OCI-LY7 (cell line): ENCODE measurements around the gene IFNA7. TPM values are rescaled to one million over a fixed set of nuclear protein-coding genes. Genes with fewer than 3 reads are reported as not detected.

Experiments used
- BruUV-seq: library from RNA; stranded (reverse); fragments of 400-500 nt; replicated peaks from 2 replicates; lab custom pipeline; 2021; lab: Mats Ljungman, UMichigan
- CTCF ChIA-PET: fragments of 300-600 bp; sonication (Branson Sonifier 250); formaldehyde crosslinking; loops from one replicate; lab custom pipeline; 2022; ENCODE audit warnings: antibody characterized with exemption; ENCODE audit not compliant: unreplicated experiment; lab: Charles Lee
- POLR2A ChIA-PET: fragments of 300-600 bp; sonication (Branson Sonifier 250); formaldehyde crosslinking; loops from one replicate; lab custom pipeline; 2022; ENCODE audit warnings: antibody characterized with exemption; lab: Charles Lee
- DNase-seq: peaks from one replicate; pipeline ENCODE4 v3.0.0-alpha.2; 2015; ENCODE audit warnings: low spot score
- H2AFZ ChIP-seq: fragments of 200-600 bp; sonication (generic), shearing (Covaris generic); 2 replicates; pipeline ENCODE4 v1.6.1; 2014; ENCODE audit warnings: mild to moderate bottlenecking, antibody characterized with exemption, low read length, moderate library complexity
- H3K27ac ChIP-seq: fragments of 200-600 bp; sonication (generic); 2 replicates; pipeline ENCODE4 v1.5.1; 2014; ENCODE audit warnings: mixed run types, low read depth, mild to moderate bottlenecking, moderate library complexity, low read length, inconsistent platforms; ENCODE audit not compliant: poor library complexity, severe bottlenecking
- H3K36me3 ChIP-seq: fragments of 200-600 bp; sonication (generic); 2 replicates; pipeline ENCODE4 v1.6.1; 2014; ENCODE audit warnings: mild to moderate bottlenecking, antibody characterized with exemption, low read length, moderate library complexity, mixed read lengths; ENCODE audit not compliant: insufficient read depth
- H3K4me1 ChIP-seq: fragments of 200-600 bp; sonication (generic); 2 replicates; pipeline ENCODE4 v1.5.1; 2014; ENCODE audit warnings: mild to moderate bottlenecking, low read length; ENCODE audit not compliant: insufficient read depth, poor library complexity, severe bottlenecking
- H3K4me2 ChIP-seq: fragments of 200-600 bp; sonication (generic); 2 replicates; pipeline ENCODE4 v1.6.1; 2014; ENCODE audit warnings: mild to moderate bottlenecking, low read length
- H3K4me3 ChIP-seq: fragments of 200-600 bp; sonication (generic); 2 replicates; pipeline ENCODE4 v1.5.1; 2014; ENCODE audit warnings: mild to moderate bottlenecking, low read depth, low read length; ENCODE audit not compliant: poor library complexity, severe bottlenecking
- H3K79me2 ChIP-seq: fragments of 200-600 bp; sonication (generic); 2 replicates; pipeline ENCODE4 v1.6.1; 2016; ENCODE audit warnings: low read depth, mild to moderate bottlenecking, low read length, moderate library complexity, mixed read lengths; ENCODE audit not compliant: insufficient read depth
- H3K9me2 ChIP-seq: fragments of 200-600 bp; sonication (generic); 2 replicates; pipeline ENCODE4 v1.6.1; 2016; ENCODE audit warnings: mild to moderate bottlenecking, low read length, mixed read lengths; ENCODE audit not compliant: insufficient read depth
- H3K9me3 ChIP-seq: fragments of 200-600 bp; sonication (generic); 2 replicates; pipeline ENCODE4 v1.6.1; 2014; ENCODE audit warnings: mild to moderate bottlenecking, mixed run types, low read length, mixed read lengths
- H4K20me1 ChIP-seq: fragments of 200-600 bp; sonication (generic); 2 replicates; pipeline ENCODE4 v1.6.1; 2014; ENCODE audit warnings: mild to moderate bottlenecking, antibody characterized with exemption, low read length, moderate library complexity, mixed read lengths; ENCODE audit not compliant: insufficient read depth
- EZH2phosphoT487 ChIP-seq: fragments of 200-600 bp; sonication (generic); IDR thresholded peaks from 2 replicates; pipeline ENCODE4 v1.6.1; 2018; ENCODE audit warnings: low read depth, borderline replicate concordance, mild to moderate bottlenecking, mixed run types, antibody characterized with exemption, low read length, moderate library complexity, mixed read lengths
- intact Hi-C: fragments of 100-400 bp; cut with micrococcal nuclease; formaldehyde crosslinking; loops from one replicate; pipeline ENCODE4 v1.10.0; 2022; ENCODE audit not compliant: unreplicated experiment
- total RNA-seq, 2 experiments: library from RNA; depleted of rRNA in 1 of 2; stranded (reverse); fragments of >200 nt in 1 of 2; shearing (Covaris generic) in 1 of 2; gene quantifications; 2 replicates each; pipeline ENCODE4 v1.2.3, GENCODE V29; 2014 to 2022
- TF ChIP-seq, protein P1 (sequence below): fragments of 200-600 bp; sonication (generic); conservative IDR thresholded peaks from 2 replicates; pipeline ENCODE4 v1.5.1; 2014; ENCODE audit warnings: mild to moderate bottlenecking, antibody characterized with exemption, low read length, moderate library complexity, mixed read lengths

The IFNA7 gene
- total RNA-seq, 2 experiments from 2014 or later: not detected

DNA sequence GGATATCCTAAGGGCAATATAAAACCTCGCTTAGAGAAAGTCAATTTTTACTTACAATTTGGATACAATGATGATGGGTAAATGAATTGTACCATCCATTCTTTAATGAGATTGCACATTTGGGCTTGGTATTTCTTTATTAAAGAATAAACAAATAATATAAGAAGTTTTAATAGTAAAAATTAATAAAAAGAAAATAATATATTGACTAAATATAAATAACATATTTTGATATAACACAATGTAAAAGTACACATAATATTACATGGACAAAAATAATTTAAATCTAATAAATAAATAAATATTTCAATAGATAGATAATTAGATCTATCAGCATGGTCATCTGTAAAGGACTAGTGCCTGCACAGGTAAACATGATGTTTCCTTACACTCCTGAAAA is 36.5 kb downstream of the IFNA7 start:
- Histone ChIP-seq H3K9me3 (no peaks in the 10 kb centered on the region), H3K9me2 (no peaks in the 10 kb centered on the region), H3K4me2 (no peak overlapping the region), H3K4me1 (no peaks in the 10 kb centered on the region), H3K79me2 (no peaks in the 10 kb centered on the region), H3K27ac (no peak overlapping the region), H4K20me1 (no peaks in the 10 kb centered on the region), H3K4me3 (no peak overlapping the region), H2AFZ (no peak overlapping the region), H3K36me3 (no peaks in the 10 kb centered on the region)
- intact Hi-C loops: no loop called here
- CTCF ChIA-PET: no interaction called here
- TF ChIP-seq, protein P1, sequence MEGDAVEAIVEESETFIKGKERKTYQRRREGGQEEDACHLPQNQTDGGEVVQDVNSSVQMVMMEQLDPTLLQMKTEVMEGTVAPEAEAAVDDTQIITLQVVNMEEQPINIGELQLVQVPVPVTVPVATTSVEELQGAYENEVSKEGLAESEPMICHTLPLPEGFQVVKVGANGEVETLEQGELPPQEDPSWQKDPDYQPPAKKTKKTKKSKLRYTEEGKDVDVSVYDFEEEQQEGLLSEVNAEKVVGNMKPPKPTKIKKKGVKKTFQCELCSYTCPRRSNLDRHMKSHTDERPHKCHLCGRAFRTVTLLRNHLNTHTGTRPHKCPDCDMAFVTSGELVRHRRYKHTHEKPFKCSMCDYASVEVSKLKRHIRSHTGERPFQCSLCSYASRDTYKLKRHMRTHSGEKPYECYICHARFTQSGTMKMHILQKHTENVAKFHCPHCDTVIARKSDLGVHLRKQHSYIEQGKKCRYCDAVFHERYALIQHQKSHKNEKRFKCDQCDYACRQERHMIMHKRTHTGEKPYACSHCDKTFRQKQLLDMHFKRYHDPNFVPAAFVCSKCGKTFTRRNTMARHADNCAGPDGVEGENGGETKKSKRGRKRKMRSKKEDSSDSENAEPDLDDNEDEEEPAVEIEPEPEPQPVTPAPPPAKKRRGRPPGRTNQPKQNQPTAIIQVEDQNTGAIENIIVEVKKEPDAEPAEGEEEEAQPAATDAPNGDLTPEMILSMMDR: no peak
- no peak for TF ChIP-seq EZH2phosphoT487
- DNase-seq: no peak
- POLR2A ChIA-PET: no interaction called here
- BruUV-seq: no TSS peak

- no peak overlapping the region for H2AFZ ChIP-seq
These were observed 41.8 kb downstream of the IFNA7 start for GRCh38 chr9:21160178-21160577.

GRCh38 chr9:21155501-21155900 is 46.5 kb downstream of the IFNA7 start:
- ChIA-PET POLR2A (interaction anchor here (1.2 kb wide), 1 partner anchor 8 kb away, joined by 3 read pairs; no protein-coding TSS in a partner anchor), CTCF (no interaction called here)
- no peak overlapping the region for H3K4me2 ChIP-seq
- no peaks in the 10 kb centered on the region for H4K20me1 ChIP-seq
- intact Hi-C loops: no loop called here
- H3K9me2 ChIP-seq: no peaks in the 10 kb centered on the region
- no peak overlapping the region for H3K4me3 ChIP-seq
- H3K4me1 ChIP-seq: no peaks in the 10 kb centered on the region
- no peak overlapping the region for H2AFZ ChIP-seq
- BruUV-seq: no TSS peak
- TF ChIP-seq EZH2phosphoT487: no peak
- TF ChIP-seq, protein P1: no peak
- no peak for DNase-seq
- no peak overlapping the region for H3K27ac ChIP-seq
- H3K79me2 ChIP-seq: no peaks in the 10 kb centered on the region
- H3K36me3 ChIP-seq: no peaks in the 10 kb centered on the region
- no peaks in the 10 kb centered on the region for H3K9me3 ChIP-seq

More at GRCh38 chr9:21160178-21160577, 41.8 kb downstream of the IFNA7 start:
- H4K20me1 ChIP-seq: no peaks in the 10 kb centered on the region
- CTCF ChIA-PET: no interaction called here
- BruUV-seq: no TSS peak
- DNase-seq: no peak
- POLR2A ChIA-PET: interaction anchor here (1.6 kb wide), 1 partner anchor 9 kb away, joined by 4 read pairs; no protein-coding TSS in a partner anchor
- H3K27ac ChIP-seq: no peak overlapping the region
- TF ChIP-seq, protein P1: no peak
- no peak for TF ChIP-seq EZH2phosphoT487
- no peaks in the 10 kb centered on the region for H3K9me3 ChIP-seq
- no peaks in the 10 kb centered on the region for H3K9me2 ChIP-seq
- intact Hi-C loops: no loop called here
- H3K36me3 ChIP-seq: no peaks in the 10 kb centered on the region
- H3K4me1 ChIP-seq: no peaks in the 10 kb centered on the region
- no peaks in the 10 kb centered on the region for H3K79me2 ChIP-seq
- no peak overlapping the region for H3K4me2 ChIP-seq
- no peak overlapping the region for H3K4me3 ChIP-seq
